B cell (primary cell): ENCODE measurements around the gene FBH1.

Source experiments
- CTCF ChIP-seq: fragments of 200-600 bp; IDR thresholded peaks from one replicate; pipeline ENCODE4 v1.8.0; 2022; ENCODE audit warnings: antibody characterized with exemption, mild to moderate bottlenecking
- EZH2 ChIP-seq: IDR thresholded peaks from 2 replicates; pipeline ENCODE4 v1.6.1; 2012; ENCODE audit warnings: borderline replicate concordance, low read depth, mild to moderate bottlenecking, moderate library complexity, low read length; ENCODE audit not compliant: insufficient read depth, poor library complexity, severe bottlenecking

GRCh38 chr10:5910323-5911100 is 20.5 kb downstream of the FBH1 start:
- TF ChIP-seq CTCF (no peak), EZH2 (no peak)
